HS-27A (cell line): ENCODE measurements around the gene FHOD1.

Experiments used
- DNase-seq: peaks from one replicate; pipeline ENCODE4 v3.0.0-alpha.2; 2012; ENCODE audit warnings: low read depth, missing footprints

Gene FHOD1

DNA sequence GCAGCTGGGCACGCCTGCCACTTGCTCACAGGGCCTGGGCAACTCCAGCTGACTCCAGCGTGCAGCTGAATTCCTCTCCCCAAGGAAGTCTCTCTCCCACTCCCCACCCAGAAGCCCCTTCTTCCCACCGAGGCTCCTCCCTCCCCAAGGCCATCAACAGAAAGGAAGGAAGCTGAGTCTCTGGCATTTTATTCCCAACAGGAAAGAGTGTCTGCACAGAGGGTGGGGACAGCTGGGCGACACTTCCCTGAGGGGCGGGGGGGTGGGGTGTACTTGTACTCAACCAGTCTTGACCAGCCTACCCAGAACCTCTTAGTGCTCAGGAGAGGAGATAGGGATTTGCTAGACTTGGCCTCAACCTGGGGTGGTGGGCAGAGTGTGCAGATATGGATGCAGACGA lies 57.2 kb downstream of the FHOD1 start, which contains the start of gene EXOC3L1:
TSS of gene EXOC3L1 (minus strand) at position 96 of the 400 bp plus-strand sequence. CDS start 460 bp downstream, outside the sequence.
- DNase-seq, result no peak

DNA sequence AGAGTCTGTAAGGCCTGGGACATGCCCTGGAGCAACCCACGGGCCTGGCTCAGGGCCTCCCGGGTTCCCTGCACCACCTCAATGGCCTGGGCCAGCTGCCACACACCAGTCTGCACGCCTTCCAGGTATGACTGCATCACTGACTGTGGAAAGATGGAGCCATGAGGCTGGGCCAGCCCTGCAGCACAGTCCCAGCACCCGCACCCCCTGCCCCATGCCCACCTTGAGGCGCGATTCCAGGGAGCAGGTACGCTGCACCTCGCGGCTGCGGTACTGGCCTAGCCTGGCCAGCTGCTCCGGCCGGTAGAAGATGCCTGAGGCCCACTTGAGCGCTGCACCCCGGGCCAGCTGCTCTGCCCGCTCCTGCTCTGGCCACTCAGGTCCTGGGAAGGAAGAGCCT lies 58.5 kb downstream of the FHOD1 start:
- no peak for DNase-seq

DNA sequence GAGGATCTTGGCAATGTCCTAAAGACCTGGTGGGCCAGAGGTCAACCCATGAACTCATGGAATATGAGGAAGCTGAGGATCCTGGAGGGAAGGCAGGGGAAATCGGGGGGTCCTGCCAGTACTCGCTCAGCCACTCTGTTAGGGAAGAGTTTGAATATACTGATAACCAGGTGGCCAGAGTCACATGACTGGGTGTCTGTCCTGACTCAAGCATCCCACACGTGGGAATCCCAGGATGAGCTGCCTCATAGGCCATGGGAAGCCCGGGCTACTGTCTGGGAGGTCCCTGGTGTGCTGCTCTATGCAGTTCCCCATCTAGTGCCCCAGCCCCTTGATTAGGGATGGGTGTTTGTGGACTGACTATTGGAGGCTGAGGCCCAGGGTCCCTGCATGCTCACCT lies 59.0 kb downstream of the FHOD1 start:
- DNase-seq, result no peak

GRCh38 chr16:67187175-67187890 lies 59.9 kb downstream of the FHOD1 start:
- DNase-seq, result no peak

- peak; percentile 60 for DNase-seq
Measured at GRCh38 chr16:67186550-67186950, 60.7 kb downstream of the FHOD1 start.

- DNase-seq, result no peak
Measured at GRCh38 chr16:67185651-67186134, 61.6 kb downstream of the FHOD1 start.

DNA sequence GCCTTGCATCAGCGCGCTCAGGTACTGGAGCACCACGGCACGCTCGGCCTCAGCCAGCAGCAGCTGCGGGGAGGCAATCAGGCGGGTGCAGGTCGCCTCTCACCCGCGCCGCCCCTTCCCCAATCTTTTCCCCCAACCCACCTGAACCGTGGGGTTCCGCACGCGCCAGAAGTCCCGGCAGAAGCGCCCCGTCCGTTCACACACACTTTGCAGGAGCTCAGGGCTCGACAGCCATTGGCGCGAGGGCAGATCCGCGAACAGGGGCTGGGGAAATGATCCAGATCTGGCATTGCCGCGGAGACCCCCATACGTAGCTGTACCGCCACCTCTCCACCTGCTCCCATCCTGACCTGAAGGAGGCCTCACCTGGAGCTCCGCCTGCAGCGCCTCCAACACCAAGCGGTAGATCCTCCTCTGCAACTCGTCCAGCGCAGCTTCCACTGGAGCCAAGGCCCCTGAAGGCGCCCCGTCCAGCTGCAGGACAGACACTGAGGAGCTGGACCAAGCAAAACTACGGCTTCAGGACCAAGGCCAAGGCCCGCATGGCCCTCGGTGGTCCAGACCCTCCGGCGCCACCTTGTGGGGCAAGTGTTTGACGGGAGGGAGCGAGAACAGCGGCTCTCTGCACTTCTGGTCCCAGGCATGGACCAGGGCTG lies 62.2 kb downstream of the FHOD1 start:
- DNase-seq, result peak; percentile 62

GRCh38 chr16:67184453-67184994 lies 62.8 kb downstream of the FHOD1 start:
- DNase-seq, result no peak

- DNase-seq, result peak; percentile 96
Measured at GRCh38 chr16:67183627-67184452, 63.4 kb downstream of the FHOD1 start, which contains the start of gene MATCAP1. TSS of gene MATCAP1 (minus strand) at chr16:67183963. CDS start at chr16:67180610, 3,353 bp downstream.

DNA sequence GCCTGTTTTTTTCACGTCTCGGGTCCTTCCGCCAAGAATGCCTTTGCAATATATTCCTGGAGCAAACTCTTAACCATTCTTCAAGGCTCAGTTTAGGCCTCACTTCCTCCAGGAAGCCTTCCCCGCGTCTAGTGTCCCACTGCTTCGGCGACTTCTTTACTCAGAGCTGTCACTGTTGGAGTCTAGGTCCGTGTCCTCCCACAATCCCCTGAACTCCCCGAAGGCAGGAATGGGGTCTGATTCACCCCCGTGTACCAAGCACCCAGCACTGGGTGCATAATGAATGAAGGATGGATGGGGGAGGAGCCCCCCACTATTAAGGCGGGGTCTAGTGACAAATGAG lies 64.0 kb downstream of the FHOD1 start:
- DNase-seq, result no peak

GRCh38 chr16:67182288-67182687 lies 65.0 kb downstream of the FHOD1 start:
- no peak for DNase-seq

DNA sequence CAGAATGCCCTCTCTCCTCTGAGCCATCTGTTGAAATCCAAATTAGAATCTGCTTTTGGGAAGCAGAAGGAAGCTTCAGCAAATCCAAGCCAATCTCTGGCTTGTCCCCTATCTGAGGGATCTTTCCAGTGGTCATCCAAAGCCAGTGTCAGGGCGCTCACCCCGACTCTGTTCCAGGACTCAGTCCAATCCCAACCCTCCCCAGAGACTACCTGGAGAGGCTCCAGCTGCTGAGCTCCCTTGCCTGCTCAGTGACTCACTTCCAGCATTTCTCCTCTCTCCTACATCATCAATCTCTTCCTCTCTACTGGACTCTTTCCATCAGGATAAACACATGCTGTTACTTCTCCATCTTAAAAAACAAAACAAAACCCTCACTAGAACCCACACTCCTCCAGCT lies 65.9 kb downstream of the FHOD1 start:
- DNase-seq, result no peak

DNA sequence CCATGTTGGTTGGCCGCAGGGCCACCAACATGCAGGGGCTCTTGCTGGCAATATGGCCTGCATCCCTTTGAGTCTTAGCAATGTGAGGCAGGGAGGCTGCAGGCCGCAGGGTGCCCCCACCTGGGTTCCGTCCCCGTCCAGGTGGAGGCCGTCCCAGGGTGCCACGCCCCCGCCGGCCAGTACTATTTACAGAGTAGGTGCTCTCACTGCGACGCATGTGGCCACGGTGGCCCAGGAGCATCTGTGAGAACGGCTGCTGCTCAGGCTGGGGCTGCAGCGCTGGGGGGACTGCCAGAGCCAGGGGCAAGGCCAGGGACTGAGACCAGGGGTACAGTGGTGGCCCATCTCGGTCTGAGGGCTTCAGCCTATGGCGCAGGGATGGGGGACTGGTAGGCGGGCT lies 67.1 kb downstream of the FHOD1 start:
- DNase-seq, result no peak

- DNase-seq, result no peak
Measured at GRCh38 chr16:67179421-67180080, 67.7 kb downstream of the FHOD1 start.
